CD4-positive, alpha-beta T cell (primary cell): ENCODE measurements around the gene CUL9. TPM values are rescaled to one million over a fixed set of nuclear protein-coding genes. Genes with fewer than 3 reads are reported as not detected.

Experiments
- ATAC-seq: fragments of 200-7000 bp; cut with Tn5 transposase; one replicate; pipeline ENCODE4 v1.10.0; 2022; ENCODE audit warnings: mild to moderate bottlenecking; ENCODE audit not compliant: poor library complexity
- CTCF ChIA-PET: fragments of 350-600 bp; sonication (Branson Sonifier 250); formaldehyde crosslinking; loops from one replicate; lab custom pipeline; 2021; ENCODE audit warnings: antibody characterized with exemption, inconsistent platforms; lab: Charles Lee
- POLR2A ChIA-PET: fragments of 350-600 bp; sonication (Branson Sonifier 250); formaldehyde crosslinking; loops from one replicate; lab custom pipeline; 2021; ENCODE audit warnings: antibody characterized with exemption, inconsistent platforms; lab: Charles Lee
- DNase-seq, 14 experiments: peaks; one replicate each; pipeline ENCODE4 v3.0.0-alpha.2; 2013 to 2020; ENCODE audit warnings: mixed read lengths in 2 of 14
- H3K27ac ChIP-seq, 2 donors: one replicate each; pipeline versions ENCODE4 v1.5.1 to v1.7.0; 2013; ENCODE audit warnings: low read length in 2 of 2, low read depth in 1 of 2, mild to moderate bottlenecking in 1 of 2
- H3K27me3 ChIP-seq, 2 experiments: 1 replicate in 1 of 2; 2 replicates in 1 of 2; pipeline versions ENCODE4 v1.6.1 to v1.7.0; 2013; ENCODE audit warnings: low read length in 2 of 2, control low read depth in 1 of 2, mild to moderate bottlenecking in 1 of 2, moderate library complexity in 1 of 2; ENCODE audit not compliant: insufficient read depth in 2 of 2, control insufficient read depth in 1 of 2
- H3K36me3 ChIP-seq: one replicate; pipeline ENCODE4 v1.6.1; 2013; ENCODE audit warnings: low read length, control low read depth; ENCODE audit not compliant: insufficient read depth
- H3K4me1 ChIP-seq: one replicate; pipeline ENCODE4 v1.6.1; 2013; ENCODE audit warnings: low read length, control low read depth; ENCODE audit not compliant: insufficient read depth
- H3K4me3 ChIP-seq: one replicate; pipeline ENCODE4 v1.5.1; 2013; ENCODE audit warnings: mild to moderate bottlenecking, low read length, moderate library complexity
- H3K9me3 ChIP-seq, 2 experiments: 1 replicate in 1 of 2; 2 replicates in 1 of 2; pipeline versions ENCODE4 v1.6.1 to v1.7.0; 2013; ENCODE audit warnings: low read length in 2 of 2, mild to moderate bottlenecking in 2 of 2, control low read depth in 1 of 2, moderate library complexity in 1 of 2; ENCODE audit not compliant: control insufficient read depth in 1 of 2, insufficient read depth in 1 of 2
- H3K27ac Mint-ChIP-seq: one replicate; pipeline ENCODE4 v1.8.0; 2020; ENCODE audit warnings: mixed read lengths
- H3K27me3 Mint-ChIP-seq: one replicate; pipeline ENCODE4 v1.8.0; 2021; ENCODE audit warnings: mixed read lengths
- H3K36me3 Mint-ChIP-seq: one replicate; pipeline ENCODE4 v1.8.0; 2021; ENCODE audit warnings: low read depth, mixed read lengths
- H3K4me1 Mint-ChIP-seq: one replicate; pipeline ENCODE4 v1.8.0; 2021; ENCODE audit warnings: low read depth, mixed read lengths
- H3K4me3 Mint-ChIP-seq: one replicate; pipeline ENCODE4 v1.8.0; 2020; ENCODE audit warnings: mild to moderate bottlenecking, mixed read lengths
- H3K9me3 Mint-ChIP-seq: one replicate; pipeline ENCODE4 v1.8.0; 2020; ENCODE audit warnings: mixed read lengths
- intact Hi-C, 2 experiments: fragments of 100-400 bp; cut with DNase I in 1 of 2; cut with micrococcal nuclease in 1 of 2; formaldehyde crosslinking; loops; one replicate each; pipeline versions ENCODE4 v1.15.1 to v1.9.0; 2023 to 2025; cut with DNase I, micrococcal nuclease
- total RNA-seq, 174 experiments: library from RNA in 2 of 174; stranded (reverse) in 2 of 174; gene quantifications; one replicate each; pipeline ENCODE4 v1.2.3 and lab custom pipeline; 2021 to 2026
- TF ChIP-seq, protein P1 (sequence below): fragments of 200-600 bp; IDR thresholded peaks from one replicate; pipeline ENCODE4 v1.8.0; 2022; ENCODE audit warnings: antibody characterized with exemption, mild to moderate bottlenecking

The CUL9 gene
- total RNA-seq, 2 experiments from 2014 or later: 75.5 to 79.2 TPM

DNA sequence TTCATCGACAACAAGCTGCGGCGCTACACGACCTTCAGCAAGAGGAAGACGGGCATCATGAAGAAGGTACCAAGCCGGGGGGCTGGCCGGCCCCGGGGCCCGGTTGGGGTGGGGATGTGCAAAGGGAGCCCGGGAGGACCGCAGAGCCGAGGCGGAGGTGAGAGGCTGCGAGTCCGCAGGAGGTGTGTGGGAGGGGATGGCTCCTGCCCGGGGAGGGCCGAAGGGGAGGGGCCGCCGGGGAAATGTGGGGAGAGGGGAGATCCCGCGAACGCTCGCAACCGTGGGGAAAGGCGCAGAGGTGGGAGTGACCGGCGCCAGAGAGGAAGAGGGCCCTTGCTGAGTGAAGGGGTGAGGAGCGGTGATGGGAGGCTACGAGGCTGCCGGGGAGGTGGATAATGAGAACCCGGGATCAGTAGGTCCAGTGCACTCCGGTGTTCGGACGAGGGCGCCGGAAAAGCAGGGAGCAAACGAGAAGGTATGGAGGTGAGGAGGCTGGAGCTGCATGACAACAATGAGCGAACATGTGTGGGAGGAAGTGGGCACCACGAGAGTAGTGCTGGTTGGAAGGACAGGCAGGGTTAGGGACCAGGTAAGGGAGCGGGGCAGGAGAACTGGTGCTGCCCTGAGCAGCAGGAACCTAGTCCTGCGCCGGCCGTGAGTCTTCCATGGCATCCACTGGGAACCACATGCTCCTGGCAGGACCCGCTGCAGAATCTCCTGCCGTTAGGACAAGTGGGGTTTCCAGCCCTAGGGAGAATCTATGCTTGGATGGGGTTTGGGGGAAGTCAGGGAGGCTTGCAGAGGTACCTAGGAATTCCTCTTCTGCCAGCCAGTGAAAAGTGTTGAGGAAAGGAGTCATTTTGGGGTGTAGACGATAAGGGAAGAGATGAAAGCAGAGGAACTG lies 9.6 kb upstream of the CUL9 start:
- H3K4me1 Mint-ChIP-seq: peaks cover 42% of the 10 kb centered on the region
- Histone ChIP-seq H3K27me3 (no peaks in the 10 kb centered on the region), H3K4me1 (peaks cover 52% of the 10 kb centered on the region), H3K4me3 (peak overlapping the region; percentile 83), H3K36me3 (peaks cover 24% of the 10 kb centered on the region), H3K9me3 (no peaks in the 10 kb centered on the region), H3K27ac (peak overlapping the region; percentile 78 to 83)
- H3K9me3 Mint-ChIP-seq: no peaks in the 10 kb centered on the region
- no peaks in the 10 kb centered on the region for H3K27me3 Mint-ChIP-seq
- ChIA-PET POLR2A (interaction anchor here (0.7 to 2.8 kb wide), 18 partner anchors 8 to 457 kb away, joined by 3 to 20 read pairs (median 4); partner anchors contain the start of genes ABCC10, CNPY3, CUL7 and CUL9), CTCF (interaction anchor here (0.6 to 1.4 kb wide), 2 partner anchors 8 to 285 kb away, joined by 4 to 5 read pairs; no protein-coding TSS in a partner anchor)
- H3K4me3 Mint-ChIP-seq: peak overlapping the region; percentile 89
- TF ChIP-seq, protein P1, sequence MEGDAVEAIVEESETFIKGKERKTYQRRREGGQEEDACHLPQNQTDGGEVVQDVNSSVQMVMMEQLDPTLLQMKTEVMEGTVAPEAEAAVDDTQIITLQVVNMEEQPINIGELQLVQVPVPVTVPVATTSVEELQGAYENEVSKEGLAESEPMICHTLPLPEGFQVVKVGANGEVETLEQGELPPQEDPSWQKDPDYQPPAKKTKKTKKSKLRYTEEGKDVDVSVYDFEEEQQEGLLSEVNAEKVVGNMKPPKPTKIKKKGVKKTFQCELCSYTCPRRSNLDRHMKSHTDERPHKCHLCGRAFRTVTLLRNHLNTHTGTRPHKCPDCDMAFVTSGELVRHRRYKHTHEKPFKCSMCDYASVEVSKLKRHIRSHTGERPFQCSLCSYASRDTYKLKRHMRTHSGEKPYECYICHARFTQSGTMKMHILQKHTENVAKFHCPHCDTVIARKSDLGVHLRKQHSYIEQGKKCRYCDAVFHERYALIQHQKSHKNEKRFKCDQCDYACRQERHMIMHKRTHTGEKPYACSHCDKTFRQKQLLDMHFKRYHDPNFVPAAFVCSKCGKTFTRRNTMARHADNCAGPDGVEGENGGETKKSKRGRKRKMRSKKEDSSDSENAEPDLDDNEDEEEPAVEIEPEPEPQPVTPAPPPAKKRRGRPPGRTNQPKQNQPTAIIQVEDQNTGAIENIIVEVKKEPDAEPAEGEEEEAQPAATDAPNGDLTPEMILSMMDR: no peak
- DNase-seq: peak in 13 of 14 experiments; percentile 6 to 77 (median 43)
- H3K27ac Mint-ChIP-seq: peak overlapping the region; percentile 88
- ATAC-seq: no peak
- peaks cover 40% of the 10 kb centered on the region for H3K36me3 Mint-ChIP-seq
- intact Hi-C loops: loop anchor here (2.0 to 10.0 kb wide), 7 partner anchors 50 to 1120 kb away; partner anchors contain the start of genes BICRAL (in 1 of the 2), DNPH1 (in 1 of the 2), KLHDC3 (in 1 of the 2) and MEA1 (in 1 of the 2)

DNA sequence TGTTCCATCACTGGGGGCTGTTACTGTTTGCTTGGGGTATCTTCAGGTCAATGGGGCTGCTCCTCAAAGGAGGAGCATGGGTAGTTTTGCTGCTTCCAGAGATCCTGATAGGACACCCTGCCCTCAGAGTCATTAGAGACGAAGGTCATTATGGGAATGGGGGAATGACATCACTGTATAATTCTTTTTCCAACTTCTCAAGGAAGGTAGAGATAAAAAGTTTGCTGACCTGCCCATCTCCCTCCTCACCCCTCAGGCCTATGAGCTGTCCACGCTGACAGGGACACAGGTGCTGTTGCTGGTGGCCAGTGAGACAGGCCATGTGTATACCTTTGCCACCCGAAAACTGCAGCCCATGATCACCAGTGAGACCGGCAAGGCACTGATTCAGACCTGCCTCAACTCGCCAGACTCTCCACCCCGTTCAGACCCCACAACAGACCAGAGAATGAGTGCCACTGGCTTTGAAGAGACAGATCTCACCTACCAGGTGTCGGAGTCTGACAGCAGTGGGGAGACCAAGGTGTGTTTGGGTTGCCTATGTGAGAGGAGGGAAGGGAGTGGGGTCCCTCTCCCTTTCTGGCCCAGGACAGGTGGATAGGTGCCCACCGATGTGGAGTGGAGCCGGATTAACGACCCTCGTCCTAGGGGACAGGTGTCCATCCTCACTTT lies 8.3 kb upstream of the CUL9 start:
- intact Hi-C loops: loop anchor here (1.0 to 10.0 kb wide), 9 partner anchors 9 to 1121 kb away; partner anchors contain the start of genes BICRAL (in 1 of the 2), CUL9 (in 1 of the 2), DNPH1 (in 1 of the 2) and KLHDC3 (in 1 of the 2)
- peaks cover 42% of the 10 kb centered on the region for H3K4me1 Mint-ChIP-seq

More for the DNA sequence above, 8.3 kb upstream of the CUL9 start:
- no peaks in the 10 kb centered on the region for H3K27me3 ChIP-seq
- H3K9me3 ChIP-seq: no peaks in the 10 kb centered on the region
- ChIA-PET POLR2A (interaction anchor here (1.0 to 2.8 kb wide), 14 partner anchors 9 to 428 kb away, joined by 3 to 17 read pairs (median 6); partner anchors contain the start of genes ABCC10, CNPY3, DNPH1 and KLC4), CTCF (interaction anchor here (1.7 kb wide), 1 partner anchor 224 kb away, joined by 3 read pairs; no protein-coding TSS in a partner anchor)
- peaks cover 53% of the 10 kb centered on the region for H3K36me3 Mint-ChIP-seq
- peak overlapping the region; percentile 88 for H3K27ac Mint-ChIP-seq
- peak overlapping the region; percentile 83 for H3K4me3 ChIP-seq
- peaks cover 33% of the 10 kb centered on the region for H3K36me3 ChIP-seq
- no peaks in the 10 kb centered on the region for H3K9me3 Mint-ChIP-seq
- ATAC-seq: no peak
- peak in 3 of 14 experiments; percentile 8 to 49 (median 17) for DNase-seq
- H3K27ac ChIP-seq: peak overlapping the region; percentile 78 to 83
- no peaks in the 10 kb centered on the region for H3K27me3 Mint-ChIP-seq
- TF ChIP-seq, protein P1: no peak
- peaks cover 52% of the 10 kb centered on the region for H3K4me1 ChIP-seq
- H3K4me3 Mint-ChIP-seq: peak overlapping the region; percentile 89
